Endothelial cell of umbilical vein (primary cell): ENCODE data around the gene HCN1.

Experiments used
- FOS ChIP-seq: IDR thresholded peaks from 2 replicates; pipeline ENCODE4 v1.6.1; 2011; ENCODE audit warnings: mild to moderate bottlenecking, low read length, moderate library complexity, borderline replicate concordance; ENCODE audit not compliant: insufficient read depth
- MYC ChIP-seq: IDR thresholded peaks from one replicate; pipeline ENCODE4 v1.6.1; 2011; ENCODE audit warnings: mild to moderate bottlenecking, low read depth, low read length
- POLR2A ChIP-seq: IDR thresholded peaks from 2 replicates; pipeline ENCODE4 v1.6.1; 2012; ENCODE audit warnings: low read depth, mild to moderate bottlenecking, control low read depth, low read length
- POLR2AphosphoS5 ChIP-seq: IDR thresholded peaks from 2 replicates; pipeline ENCODE4 v1.6.1; 2012; ENCODE audit warnings: low read depth, mild to moderate bottlenecking, control low read depth, low read length, moderate library complexity; ENCODE audit not compliant: insufficient read depth
- TF ChIP-seq, protein P1 (sequence below), 2 donors: IDR thresholded peaks; 1 replicate in 1 of 2; 2 replicates in 1 of 2; pipeline ENCODE4 v1.5.1; 2011; ENCODE audit warnings: low read length in 2 of 2, mild to moderate bottlenecking in 2 of 2, moderate library complexity in 2 of 2, control low read depth in 1 of 2, inconsistent platforms in 1 of 2, low read depth in 1 of 2; ENCODE audit not compliant: insufficient read depth in 1 of 2; ENCODE audit errors: extremely low read depth in 1 of 2

GRCh38 chr5:45383985-45384384, 312.2 kb downstream of the HCN1 start:
- TF ChIP-seq, protein P1, sequence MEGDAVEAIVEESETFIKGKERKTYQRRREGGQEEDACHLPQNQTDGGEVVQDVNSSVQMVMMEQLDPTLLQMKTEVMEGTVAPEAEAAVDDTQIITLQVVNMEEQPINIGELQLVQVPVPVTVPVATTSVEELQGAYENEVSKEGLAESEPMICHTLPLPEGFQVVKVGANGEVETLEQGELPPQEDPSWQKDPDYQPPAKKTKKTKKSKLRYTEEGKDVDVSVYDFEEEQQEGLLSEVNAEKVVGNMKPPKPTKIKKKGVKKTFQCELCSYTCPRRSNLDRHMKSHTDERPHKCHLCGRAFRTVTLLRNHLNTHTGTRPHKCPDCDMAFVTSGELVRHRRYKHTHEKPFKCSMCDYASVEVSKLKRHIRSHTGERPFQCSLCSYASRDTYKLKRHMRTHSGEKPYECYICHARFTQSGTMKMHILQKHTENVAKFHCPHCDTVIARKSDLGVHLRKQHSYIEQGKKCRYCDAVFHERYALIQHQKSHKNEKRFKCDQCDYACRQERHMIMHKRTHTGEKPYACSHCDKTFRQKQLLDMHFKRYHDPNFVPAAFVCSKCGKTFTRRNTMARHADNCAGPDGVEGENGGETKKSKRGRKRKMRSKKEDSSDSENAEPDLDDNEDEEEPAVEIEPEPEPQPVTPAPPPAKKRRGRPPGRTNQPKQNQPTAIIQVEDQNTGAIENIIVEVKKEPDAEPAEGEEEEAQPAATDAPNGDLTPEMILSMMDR (IDR thresholded peaks at IDR 0.05; ENCODE audit: extremely low read depth in 1 of 2, insufficient read depth in 1 of 2, low read depth in 1 of 2, low read length in 2 of 2): no peak
- no peak for TF ChIP-seq MYC
- TF ChIP-seq POLR2AphosphoS5: no peak
- no peak for TF ChIP-seq POLR2A
- no peak for TF ChIP-seq FOS
